Muscle layer of colon (tissue), 2 donors: ENCODE results near the gene CRIP1.

Experiments used
- H3K27ac ChIP-seq: one replicate; pipeline ENCODE4 v1.7.0; 2013; ENCODE audit warnings: low read depth, mild to moderate bottlenecking, low read length, moderate library complexity
- H3K27me3 ChIP-seq, 2 donors: one replicate each; pipeline ENCODE4 v1.7.0; 2013; ENCODE audit warnings: low read length in 2 of 2, mild to moderate bottlenecking in 2 of 2; ENCODE audit not compliant: insufficient read depth in 2 of 2, control insufficient read depth in 1 of 2
- H3K36me3 ChIP-seq: one replicate; pipeline ENCODE4 v1.7.0; 2013; ENCODE audit warnings: mild to moderate bottlenecking, low read length; ENCODE audit not compliant: insufficient read depth
- H3K4me1 ChIP-seq: one replicate; pipeline ENCODE4 v1.7.0; 2013; ENCODE audit warnings: mild to moderate bottlenecking, low read length; ENCODE audit not compliant: insufficient read depth
- H3K4me3 ChIP-seq, 2 donors: one replicate each; pipeline ENCODE4 v1.7.0; 2013; ENCODE audit warnings: low read length in 2 of 2, low read depth in 1 of 2, mild to moderate bottlenecking in 1 of 2, moderate library complexity in 1 of 2
- H3K9ac ChIP-seq: one replicate; pipeline ENCODE4 v1.7.0; 2013; ENCODE audit warnings: low read length
- H3K9me3 ChIP-seq: one replicate; pipeline ENCODE4 v1.7.0; 2013; ENCODE audit warnings: mild to moderate bottlenecking, low read length
- donor health status: abdominal sarcoma.
- donor health status: Adenocarcinoma of cecum.

Gene CRIP1

GRCh38 chr14:105455086-105455640, 31.5 kb upstream of the CRIP1 start:
- Histone ChIP-seq H3K4me1 (no peaks in the 10 kb centered on the region), H3K4me3 (no peak overlapping the region), H3K27ac (no peak overlapping the region), H3K36me3 (peaks cover 45% of the 10 kb centered on the region), H3K9me3 (no peaks in the 10 kb centered on the region), H3K27me3 (no peaks in the 10 kb centered on the region), H3K9ac (no peak overlapping the region)

GRCh38 chr14:105455766-105456660, 30.7 kb upstream of the CRIP1 start:
- Histone ChIP-seq H3K4me1 (no peaks in the 10 kb centered on the region), H3K27me3 (no peaks in the 10 kb centered on the region), H3K9me3 (no peaks in the 10 kb centered on the region), H3K36me3 (peaks cover 44% of the 10 kb centered on the region), H3K9ac (no peak overlapping the region), H3K4me3 (no peak overlapping the region), H3K27ac (no peak overlapping the region)

GRCh38 chr14:105456736-105457617, 29.7 kb upstream of the CRIP1 start:
- peaks cover 49% of the 10 kb centered on the region for H3K36me3 ChIP-seq
- H3K27ac ChIP-seq: no peak overlapping the region
- no peak overlapping the region for H3K4me3 ChIP-seq
- no peaks in the 10 kb centered on the region for H3K9me3 ChIP-seq
- H3K4me1 ChIP-seq: no peaks in the 10 kb centered on the region
- H3K9ac ChIP-seq: no peak overlapping the region
- H3K27me3 ChIP-seq: no peaks in the 10 kb centered on the region

- H3K4me3 ChIP-seq: no peak overlapping the region
- peaks cover 44% of the 10 kb centered on the region for H3K36me3 ChIP-seq
- H3K9ac ChIP-seq: no peak overlapping the region
- H3K27me3 ChIP-seq: no peaks in the 10 kb centered on the region
- no peaks in the 10 kb centered on the region for H3K4me1 ChIP-seq
- H3K9me3 ChIP-seq: no peaks in the 10 kb centered on the region
- H3K27ac ChIP-seq: no peak overlapping the region
These were observed 28.7 kb upstream of the CRIP1 start for GRCh38 chr14:105458010-105458409.

GRCh38 chr14:105458571-105458970, 28.1 kb upstream of the CRIP1 start:
- peaks cover 48% of the 10 kb centered on the region for H3K36me3 ChIP-seq
- H3K4me1 ChIP-seq: no peaks in the 10 kb centered on the region
- H3K4me3 ChIP-seq: no peak overlapping the region
- H3K9ac ChIP-seq: no peak overlapping the region
- H3K9me3 ChIP-seq: no peaks in the 10 kb centered on the region
- no peak overlapping the region for H3K27ac ChIP-seq
- no peaks in the 10 kb centered on the region for H3K27me3 ChIP-seq

GRCh38 chr14:105460116-105460515, 26.6 kb upstream of the CRIP1 start:
- no peak overlapping the region for H3K27ac ChIP-seq
- peaks cover 58% of the 10 kb centered on the region for H3K36me3 ChIP-seq
- no peaks in the 10 kb centered on the region for H3K9me3 ChIP-seq
- H3K4me1 ChIP-seq: no peaks in the 10 kb centered on the region
- H3K4me3 ChIP-seq: no peak overlapping the region
- H3K27me3 ChIP-seq: no peaks in the 10 kb centered on the region
- H3K9ac ChIP-seq: no peak overlapping the region

- no peak overlapping the region for H3K9ac ChIP-seq
- peaks cover 53% of the 10 kb centered on the region for H3K36me3 ChIP-seq
- H3K4me3 ChIP-seq: no peak overlapping the region
- no peaks in the 10 kb centered on the region for H3K9me3 ChIP-seq
- no peak overlapping the region for H3K27ac ChIP-seq
- H3K4me1 ChIP-seq: no peaks in the 10 kb centered on the region
- H3K27me3 ChIP-seq: no peaks in the 10 kb centered on the region
These were observed 26.1 kb upstream of the CRIP1 start for GRCh38 chr14:105460616-105461015.

GRCh38 chr14:105461903-105462302, 24.8 kb upstream of the CRIP1 start:
- no peaks in the 10 kb centered on the region for H3K27me3 ChIP-seq
- no peak overlapping the region for H3K4me3 ChIP-seq
- no peak overlapping the region for H3K9ac ChIP-seq
- no peaks in the 10 kb centered on the region for H3K9me3 ChIP-seq
- H3K36me3 ChIP-seq: peaks cover 46% of the 10 kb centered on the region
- no peak overlapping the region for H3K27ac ChIP-seq
- H3K4me1 ChIP-seq: no peaks in the 10 kb centered on the region

GRCh38 chr14:105464501-105464900, 22.2 kb upstream of the CRIP1 start:
- peaks cover 36% of the 10 kb centered on the region for H3K36me3 ChIP-seq
- no peak overlapping the region for H3K9ac ChIP-seq
- no peak overlapping the region for H3K4me3 ChIP-seq
- no peaks in the 10 kb centered on the region for H3K27me3 ChIP-seq
- H3K4me1 ChIP-seq: no peaks in the 10 kb centered on the region
- H3K27ac ChIP-seq: no peak overlapping the region
- no peaks in the 10 kb centered on the region for H3K9me3 ChIP-seq

GRCh38 chr14:105465209-105466031, 21.3 kb upstream of the CRIP1 start:
- no peak overlapping the region for H3K27ac ChIP-seq
- H3K9me3 ChIP-seq: no peaks in the 10 kb centered on the region
- H3K9ac ChIP-seq: no peak overlapping the region
- no peaks in the 10 kb centered on the region for H3K4me1 ChIP-seq
- no peak overlapping the region for H3K4me3 ChIP-seq
- peaks cover 35% of the 10 kb centered on the region for H3K36me3 ChIP-seq
- no peaks in the 10 kb centered on the region for H3K27me3 ChIP-seq
